Muscle of leg (tissue), 11 donors: ENCODE data around the gene GIT1. TPM values are rescaled to one million over a fixed set of nuclear protein-coding genes. Genes with fewer than 3 reads are reported as not detected.
"Not testable (repeated sequence)": the region's sequence is repeated elsewhere in the genome, so short reads cannot be mapped to it uniquely, and the experiment has no call there.

ENCODE experiments used
- DNase-seq: peaks from one replicate; pipeline ENCODE4 v3.0.0; 2013
- H3K27ac ChIP-seq: one replicate; pipeline ENCODE4 v1.5.1; 2013; ENCODE audit warnings: mild to moderate bottlenecking, low read length, control low read depth
- H3K27me3 ChIP-seq: one replicate; pipeline ENCODE4 v1.6.1; 2013; ENCODE audit warnings: low read length; ENCODE audit not compliant: control insufficient read depth, insufficient read depth
- H3K36me3 ChIP-seq: one replicate; pipeline ENCODE4 v1.6.1; 2013; ENCODE audit warnings: low read length; ENCODE audit not compliant: control insufficient read depth, insufficient read depth
- H3K4me1 ChIP-seq: one replicate; pipeline ENCODE4 v1.6.1; 2013; ENCODE audit warnings: low read length; ENCODE audit not compliant: control insufficient read depth, insufficient read depth
- H3K4me3 ChIP-seq: one replicate; pipeline ENCODE4 v1.5.1; 2013; ENCODE audit warnings: low read length, control low read depth
- H3K9me3 ChIP-seq: replicated peaks from 2 replicates; pipeline ENCODE4 v1.6.1; 2013; ENCODE audit warnings: low read depth, low read length; ENCODE audit not compliant: control insufficient read depth
- WGBS: methylation state at CpG from one replicate; pipeline ENCODE4 v1.1.5; 2013; ENCODE audit warnings: missing lambda C conversion rate; ENCODE audit not compliant: insufficient coverage; 5-methylcytosine and 5-hydroxymethylcytosine counted together
- polyA plus RNA-seq, 8 donors: library from polyadenylated mRNA; unstranded; fragments of 120-200 nt; gene quantifications; one replicate each; pipeline versions ENCODE4 v1.2.1 to v1.2.3, GENCODE V29; 2013; ENCODE audit warnings: inconsistent platforms in 1 of 8, low replicate concordance in 1 of 8; ENCODE audit not compliant: insufficient read length in 8 of 8, insufficient read depth in 1 of 8
- total RNA-seq: library from RNA; stranded (reverse); fragments of 120-200 nt; gene quantifications from one replicate; pipeline ENCODE4 v1.2.4, GENCODE V29; 2013

Gene GIT1
- total and polyA plus RNA-seq, 9 donors = 16.4 to 33.7 (median 31.4) TPM

DNA sequence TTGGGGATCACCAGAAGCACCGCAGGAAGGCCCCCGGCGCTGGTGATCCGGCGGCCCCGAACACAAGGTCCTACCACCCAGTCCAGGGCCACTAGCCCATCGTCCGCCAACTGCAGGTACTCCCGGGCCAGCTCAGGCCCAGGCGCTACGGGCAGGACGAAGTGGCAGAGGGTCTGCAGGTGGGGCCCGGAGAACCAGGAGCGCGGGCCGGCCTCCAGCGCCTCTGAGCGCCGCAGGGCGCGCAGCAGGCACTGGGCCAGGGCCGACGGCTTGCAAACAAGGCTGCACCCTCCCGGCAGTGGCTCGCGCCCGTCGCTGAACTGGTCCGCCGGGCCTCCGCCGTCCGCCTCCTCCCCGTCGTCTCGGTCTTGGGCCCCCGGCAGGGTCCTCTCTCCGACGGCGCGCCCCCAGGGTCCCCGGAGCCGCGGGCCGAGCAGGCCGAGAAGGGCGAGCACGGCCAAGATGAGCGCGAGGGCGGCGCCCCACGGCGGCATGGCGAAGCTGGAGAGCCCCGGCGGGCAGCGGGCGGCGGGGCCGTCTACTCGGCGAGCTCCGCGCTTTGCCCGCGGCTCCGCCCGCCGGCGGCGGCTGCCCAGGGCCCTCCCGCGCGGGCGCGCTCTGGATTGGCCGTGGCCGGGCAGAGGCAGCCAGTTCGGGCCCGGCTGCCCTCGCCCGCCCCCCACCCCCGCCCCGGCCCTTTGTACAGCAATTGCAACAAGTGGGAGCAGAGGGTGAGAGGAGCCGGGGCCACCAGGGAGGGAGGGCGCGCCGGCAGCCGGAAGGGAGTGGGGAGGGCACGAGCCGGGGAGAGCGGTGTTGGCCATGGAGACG, 22.8 kb downstream of the GIT1 start, which contains the start of gene ABHD15:
ABHD15 (minus strand) TSS at position 565 of the 831 bp plus-strand sequence; CDS start at position 494, 71 bp downstream.
- Histone ChIP-seq H3K4me1 (peaks cover 43% of the 10 kb centered on the region), H3K27ac (peak within 1 kb of the TSS; percentile 87), H3K4me3 (peak within 1 kb of the TSS; percentile 90), H3K36me3 (peaks cover 18% of the 10 kb centered on the region), H3K9me3 (no peaks in the 10 kb centered on the region), H3K27me3 (peaks cover 25% of the 10 kb centered on the region)
- DNase-seq = peak; percentile 72
- 1% methylated on average over 94 of the region's 94 CpGs for WGBS

DNA sequence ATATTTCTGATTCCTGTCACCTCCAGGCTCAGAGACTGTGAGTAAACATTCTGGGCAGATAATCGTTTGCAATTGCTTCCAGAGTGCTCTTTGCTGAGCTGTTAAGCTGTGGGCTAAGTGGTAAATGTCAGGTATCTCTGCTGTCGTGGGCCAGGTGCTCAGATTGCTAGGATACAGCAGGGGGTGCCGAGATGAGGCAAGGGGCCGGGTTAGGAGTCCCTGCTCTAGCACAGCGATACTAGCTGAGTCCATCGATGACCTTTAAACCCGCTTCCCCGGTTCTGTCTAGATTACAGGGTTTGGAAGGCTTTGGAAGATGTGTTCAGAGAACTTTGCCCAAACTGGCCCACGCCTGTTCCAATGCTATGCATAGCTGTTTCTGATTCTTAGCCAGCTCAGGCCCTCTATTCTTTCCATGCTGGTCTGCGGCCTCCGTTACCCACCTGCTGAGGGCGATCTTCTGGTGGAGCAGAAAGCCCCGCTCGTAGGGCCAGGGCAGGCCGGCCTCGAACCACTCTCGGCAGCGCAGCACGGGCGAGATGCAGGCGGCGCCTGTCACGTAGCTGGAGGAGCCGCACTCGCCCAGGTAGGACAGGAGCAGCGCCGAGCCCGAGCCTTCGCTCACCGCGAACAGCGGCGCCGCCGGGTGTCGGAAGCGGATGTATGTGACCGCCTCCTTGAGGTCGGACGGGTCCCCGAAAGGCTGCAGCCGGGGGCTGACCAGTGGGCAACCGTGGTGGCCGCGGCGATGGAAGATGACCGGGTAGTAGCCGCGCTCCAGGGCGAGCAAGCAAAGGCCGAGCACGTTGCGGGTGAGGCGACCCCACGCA, 23.6 kb downstream of the GIT1 start:
- peaks cover 45% of the 10 kb centered on the region for H3K4me1 ChIP-seq
- WGBS = 22% methylated on average over 54 of the region's 55 CpGs
- DNase-seq = peak; percentile 29
- H3K27me3 ChIP-seq = peaks cover 25% of the 10 kb centered on the region
- H3K9me3 ChIP-seq = no peaks in the 10 kb centered on the region
- H3K36me3 ChIP-seq = peaks cover 10% of the 10 kb centered on the region
- no peak overlapping the region for H3K27ac ChIP-seq
- H3K4me3 ChIP-seq = peak overlapping the region; percentile 39

DNA sequence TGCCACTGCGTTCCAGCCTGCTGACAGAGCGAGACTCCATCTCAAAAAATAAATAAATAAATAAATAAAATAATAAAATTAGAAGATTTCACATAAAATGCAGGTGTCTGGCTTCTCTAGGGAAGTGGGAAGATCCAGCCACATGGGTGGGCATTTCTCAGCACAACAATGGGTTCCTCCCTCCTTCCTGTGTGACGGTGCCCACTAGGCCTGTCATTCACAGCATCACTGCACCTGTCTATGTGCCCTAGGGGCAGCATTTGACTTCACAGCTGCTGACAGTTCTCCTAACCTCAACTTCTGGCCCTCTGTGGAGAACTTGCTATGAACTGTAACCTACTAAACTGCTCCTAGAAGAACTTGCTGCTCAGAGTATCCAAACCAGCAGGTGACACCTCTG, 25.6 kb downstream of the GIT1 start:
- Histone ChIP-seq H3K4me3 (no peak overlapping the region), H3K4me1 (peaks cover 38% of the 10 kb centered on the region), H3K36me3 (peaks cover 6% of the 10 kb centered on the region), H3K27ac (no peak overlapping the region), H3K9me3 (no peaks in the 10 kb centered on the region), H3K27me3 (peaks cover 25% of the 10 kb centered on the region)
- 100% methylated on average over 1 of the region's 3 CpGs for WGBS
- no peak for DNase-seq

DNA sequence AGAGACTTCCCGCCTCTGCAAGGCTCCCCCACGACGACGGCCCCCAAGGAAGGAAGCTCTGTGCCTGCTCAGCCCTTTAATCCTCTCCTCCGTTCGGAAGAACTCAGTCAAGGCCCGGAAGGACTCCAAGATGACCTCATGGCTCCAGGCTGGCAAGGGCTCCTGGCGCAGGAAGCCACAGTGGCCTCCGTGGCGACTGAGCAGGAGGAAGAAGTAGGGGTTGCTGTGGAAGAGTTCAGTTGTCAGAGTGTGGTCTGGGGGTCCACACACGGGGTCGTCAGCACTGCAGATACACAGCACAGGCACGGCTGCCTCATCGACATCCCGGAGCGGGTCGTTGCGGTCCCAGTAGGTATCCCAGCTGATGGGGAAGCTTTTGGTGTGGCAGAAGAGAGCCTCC, 26.8 kb downstream of the GIT1 start:
- Histone ChIP-seq H3K9me3 (no peaks in the 10 kb centered on the region), H3K4me1 (peaks cover 32% of the 10 kb centered on the region), H3K4me3 (no peak overlapping the region), H3K27me3 (peaks cover 24% of the 10 kb centered on the region), H3K27ac (no peak overlapping the region), H3K36me3 (peaks cover 6% of the 10 kb centered on the region)
- WGBS = 72% methylated on average over 17 of the region's 18 CpGs
- DNase-seq = no peak

DNA sequence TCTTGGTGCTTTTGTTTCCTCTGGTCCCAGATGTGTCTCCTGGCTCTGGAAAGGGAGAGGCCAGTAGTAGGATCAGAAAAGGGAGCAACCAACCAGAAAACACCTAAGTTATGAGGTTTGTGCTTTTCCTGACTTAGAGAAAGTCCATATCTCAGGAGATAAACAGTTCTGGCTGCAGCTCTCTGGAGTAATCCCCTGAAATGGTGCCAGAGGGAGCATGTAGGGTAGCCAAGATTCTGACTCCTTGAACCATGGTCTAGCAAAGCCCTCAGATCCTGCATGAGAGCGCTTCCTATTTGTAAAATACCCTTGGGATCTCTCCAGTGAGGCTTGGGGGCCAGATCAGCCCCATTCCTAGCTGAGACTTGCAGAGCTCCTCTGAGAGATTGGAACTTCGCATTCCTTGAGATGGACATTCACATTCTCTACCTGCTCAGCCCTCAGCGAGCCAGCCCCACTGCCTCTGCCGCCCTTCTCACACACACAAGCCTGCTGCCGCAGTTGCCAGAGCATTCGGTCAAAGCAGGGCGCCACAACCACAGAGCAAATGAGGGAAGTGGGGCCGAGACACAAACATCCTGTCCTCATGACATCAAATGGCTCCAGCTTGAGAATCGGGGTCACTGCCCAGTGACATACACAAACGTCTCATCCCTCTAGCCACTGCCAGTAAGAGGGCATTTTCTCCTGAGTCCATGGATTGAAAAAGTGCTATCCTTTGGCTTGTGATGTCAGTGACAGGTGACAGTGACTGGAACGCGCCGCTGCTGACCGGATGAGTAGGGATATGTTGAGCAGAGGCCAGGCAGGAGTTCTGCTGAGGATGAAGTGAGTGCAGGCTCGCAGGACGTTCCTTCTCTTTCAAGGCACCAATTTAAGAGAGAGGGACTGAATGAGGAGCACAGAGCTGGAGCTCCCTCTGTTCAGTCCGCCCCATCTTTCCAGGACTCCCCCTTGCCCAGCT, 27.6 kb downstream of the GIT1 start:
- 60% methylated on average over 12 of the region's 17 CpGs for WGBS

DNA sequence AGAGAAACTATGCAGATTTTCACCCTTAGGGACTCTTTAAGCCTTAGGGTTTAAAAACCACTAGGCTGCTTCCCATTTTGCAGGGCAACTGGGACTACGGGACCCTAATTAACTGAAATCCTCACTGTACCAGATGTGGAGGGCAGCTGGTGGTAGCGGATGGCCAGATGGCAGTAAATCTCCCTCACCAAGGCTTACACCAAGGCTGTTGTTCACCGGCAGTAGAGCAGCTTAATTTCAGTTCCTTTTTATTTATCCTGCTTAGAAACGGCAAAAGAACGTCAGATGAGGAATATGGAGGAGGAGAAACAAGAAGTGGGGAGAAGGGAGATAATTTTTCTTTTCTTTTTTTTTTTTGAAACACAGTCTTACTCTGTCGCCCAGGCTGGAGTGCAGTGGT, 29.1 kb downstream of the GIT1 start:
- H3K4me3 ChIP-seq = no peak overlapping the region
- no peaks in the 10 kb centered on the region for H3K9me3 ChIP-seq
- peaks cover 8% of the 10 kb centered on the region for H3K27me3 ChIP-seq
- H3K4me1 ChIP-seq = peaks cover 16% of the 10 kb centered on the region
- no peak overlapping the region for H3K27ac ChIP-seq
- no CpG with 5 or more reads among the region's 6 CpGs for WGBS
- DNase-seq = peak; percentile 40
- peaks cover 6% of the 10 kb centered on the region for H3K36me3 ChIP-seq

More for the DNA sequence above, 27.6 kb downstream of the GIT1 start:
- H3K9me3 ChIP-seq = no peaks in the 10 kb centered on the region
- H3K36me3 ChIP-seq = peaks cover 6% of the 10 kb centered on the region
- H3K4me1 ChIP-seq = peaks cover 30% of the 10 kb centered on the region
- peak; percentile 41 for DNase-seq
- peaks cover 20% of the 10 kb centered on the region for H3K27me3 ChIP-seq
- no peak overlapping the region for H3K4me3 ChIP-seq
- H3K27ac ChIP-seq = peak overlapping the region; percentile 13

DNA sequence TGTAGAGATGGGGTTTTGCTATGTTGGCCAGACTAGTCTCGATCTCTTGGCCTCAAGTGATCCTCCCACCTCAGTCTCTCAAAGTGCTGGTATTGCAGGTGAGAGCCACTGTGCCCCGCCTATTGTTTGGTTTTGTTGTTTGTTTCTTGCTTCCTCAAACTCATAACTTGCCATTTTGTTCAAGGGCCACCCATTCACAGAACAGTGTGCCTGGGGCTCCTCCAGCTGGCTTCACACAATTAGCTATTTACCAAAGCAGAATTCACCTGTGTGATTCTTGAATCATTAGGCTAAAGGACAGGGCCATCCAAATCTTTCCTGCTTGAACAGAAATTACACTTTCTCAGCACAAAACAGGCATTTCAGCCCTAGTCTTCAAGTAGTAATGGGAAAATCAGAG, 29.8 kb downstream of the GIT1 start:
- no peak overlapping the region for H3K4me3 ChIP-seq
- H3K9me3 ChIP-seq = no peaks in the 10 kb centered on the region
- peaks cover 3% of the 10 kb centered on the region for H3K27me3 ChIP-seq
- WGBS = no CpG with 5 or more reads among the region's 2 CpGs
- peaks cover 6% of the 10 kb centered on the region for H3K36me3 ChIP-seq
- H3K4me1 ChIP-seq = peaks cover 16% of the 10 kb centered on the region
- H3K27ac ChIP-seq = no peak overlapping the region
- DNase-seq = no peak

DNA sequence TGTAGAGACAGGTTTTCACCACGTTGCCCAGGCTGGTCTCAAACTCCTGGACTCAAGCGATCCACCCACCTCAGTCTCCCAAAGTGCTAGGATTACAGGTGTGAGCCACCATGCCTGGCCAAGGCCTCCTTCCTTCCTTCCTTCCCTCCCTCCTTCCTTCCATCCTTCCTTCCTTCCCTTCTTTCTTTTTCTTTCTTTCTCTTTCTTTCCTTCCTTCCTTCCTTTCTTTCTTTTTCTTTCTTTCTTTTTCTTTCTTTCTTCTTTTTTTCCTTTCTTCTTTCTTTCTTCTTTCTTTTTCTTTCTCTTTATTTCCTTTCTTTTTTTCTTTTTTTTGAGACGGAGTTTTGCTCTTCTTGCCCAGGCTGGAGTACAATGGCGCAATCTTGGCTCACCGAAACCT, 31.3 kb downstream of the GIT1 start:
- not testable (repeated sequence) for DNase-seq, H3K36me3 ChIP-seq, H3K27me3 ChIP-seq, H3K4me3 ChIP-seq, H3K9me3 ChIP-seq, H3K4me1 ChIP-seq, H3K27ac ChIP-seq
- WGBS = 84% methylated on average over 2 of the region's 5 CpGs

DNA sequence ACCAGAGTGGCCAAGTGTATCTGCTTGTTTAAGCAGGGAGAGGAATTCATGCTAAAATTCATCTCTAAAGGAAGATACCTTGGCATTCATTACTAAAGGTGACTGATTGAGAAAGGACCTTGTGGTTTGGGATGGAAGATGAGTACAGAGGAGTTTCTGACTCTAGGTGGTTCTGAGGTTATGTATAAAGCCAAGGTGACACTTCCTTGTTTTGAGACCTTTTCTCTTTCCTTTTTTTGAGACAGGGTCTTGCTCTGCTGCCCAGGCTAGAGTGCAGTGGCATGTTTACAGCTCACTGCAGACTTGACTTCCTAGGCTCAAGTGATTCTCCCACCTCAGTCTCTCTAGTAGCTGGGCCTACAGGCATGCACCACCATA, 31.7 kb downstream of the GIT1 start:
- no peak overlapping the region for H3K27ac ChIP-seq
- no peak overlapping the region for H3K4me3 ChIP-seq
- H3K9me3 ChIP-seq = no peaks in the 10 kb centered on the region
- H3K36me3 ChIP-seq = peaks cover 6% of the 10 kb centered on the region
- H3K4me1 ChIP-seq = peaks cover 9% of the 10 kb centered on the region
- DNase-seq = no peak
- H3K27me3 ChIP-seq = no peaks in the 10 kb centered on the region
